Bronchial epithelial cell (primary cell): ENCODE results near the gene ALAS2. TPM values are rescaled to one million over a fixed set of nuclear protein-coding genes. Genes with fewer than 3 reads are reported as not detected.
"Not testable (repeated sequence)": the region's sequence is repeated elsewhere in the genome, so short reads cannot be mapped to it uniquely, and the experiment has no call there.

ENCODE experiments used
- DNase-seq: peaks from one replicate; pipeline ENCODE4 v3.0.0-alpha.2; 2010; ENCODE audit warnings: low read depth
- FAIRE-seq: peaks from 2 replicates; lab custom pipeline; 2011; peaks lifted over from hg19 to GRCh38; lab: Jason Lieb, UNC
- H3K27me3 ChIP-seq: 2 replicates; pipeline ENCODE4 v1.5.1; 2011; ENCODE audit warnings: low read length; ENCODE audit not compliant: control insufficient read depth, insufficient read depth
- H3K36me3 ChIP-seq: 2 replicates; pipeline ENCODE4 v1.5.1; 2011; ENCODE audit warnings: low read length; ENCODE audit not compliant: control insufficient read depth, insufficient read depth
- H3K4me3 ChIP-seq: 2 replicates; pipeline ENCODE4 v1.5.1; 2011; ENCODE audit warnings: mild to moderate bottlenecking, low read depth, low read length, control low read depth
- CTCF ChIP-seq: IDR thresholded peaks from 2 replicates; pipeline ENCODE4 v1.5.1; 2011; ENCODE audit warnings: mild to moderate bottlenecking, moderate library complexity, low read length, control low read depth, inconsistent platforms; ENCODE audit not compliant: insufficient read depth, severe bottlenecking
- total RNA-seq: library from RNA; depleted of rRNA; stranded (reverse); fragments of >200 nt; gene quantifications from 2 replicates; pipeline ENCODE4 v1.2.1, GENCODE V29; 2014

Gene ALAS2
- total RNA-seq, 1 donor from 2014 or later = not detected

GRCh38 chrX:55056820-55057674 lies 26.3 kb upstream of the ALAS2 start:
- no peak for TF ChIP-seq CTCF
- Histone ChIP-seq H3K27me3 (no peaks in the 10 kb centered on the region), H3K4me3 (no peak overlapping the region), H3K36me3 (no peaks in the 10 kb centered on the region)
- DNase-seq (peak; percentile 27), FAIRE-seq (no peak)

- not testable (repeated sequence) for FAIRE-seq, H3K27me3 ChIP-seq, H3K36me3 ChIP-seq, H3K4me3 ChIP-seq, DNase-seq
Measured at GRCh38 chrX:55050599-55050998, 19.8 kb upstream of the ALAS2 start.

- DNase-seq (no peak), FAIRE-seq (no peak)
- no peak for TF ChIP-seq CTCF
- Histone ChIP-seq H3K27me3 (no peaks in the 10 kb centered on the region), H3K36me3 (no peaks in the 10 kb centered on the region), H3K4me3 (no peak overlapping the region)
Measured at GRCh38 chrX:55041514-55041913, 10.7 kb upstream of the ALAS2 start.

- FAIRE-seq (no peak), DNase-seq (peak; percentile 7)
- no peak for TF ChIP-seq CTCF
- H3K4me3 ChIP-seq = no peak overlapping the region
- H3K36me3 ChIP-seq = no peaks in the 10 kb centered on the region
- no peaks in the 10 kb centered on the region for H3K27me3 ChIP-seq
Measured at GRCh38 chrX:55039471-55039870, 8.7 kb upstream of the ALAS2 start.

- DNase-seq = no peak
- TF ChIP-seq CTCF = no peak
- FAIRE-seq = no peak
Measured at GRCh38 chrX:55033429-55033828, 2.7 kb upstream of the ALAS2 start.

GRCh38 chrX:55029291-55029690 lies 1.5 kb downstream of the ALAS2 start:
- DNase-seq = no peak

More at GRCh38 chrX:55033429-55033828, 2.7 kb upstream of the ALAS2 start:
- Histone ChIP-seq H3K36me3 (no peaks in the 10 kb centered on the region), H3K4me3 (no peak overlapping the region), H3K27me3 (no peaks in the 10 kb centered on the region)

More at GRCh38 chrX:55029291-55029690, 1.5 kb downstream of the ALAS2 start:
- TF ChIP-seq CTCF = no peak
- H3K27me3 ChIP-seq = no peaks in the 10 kb centered on the region
- H3K4me3 ChIP-seq = no peak overlapping the region
- no peak for FAIRE-seq
- H3K36me3 ChIP-seq = no peaks in the 10 kb centered on the region
